ENCODE data around the gene KLHL13.
"Not testable (repeated sequence)": the region's sequence is repeated elsewhere in the genome, so short reads cannot be mapped to it uniquely, and the experiment has no call there.

The KLHL13 gene

DNA sequence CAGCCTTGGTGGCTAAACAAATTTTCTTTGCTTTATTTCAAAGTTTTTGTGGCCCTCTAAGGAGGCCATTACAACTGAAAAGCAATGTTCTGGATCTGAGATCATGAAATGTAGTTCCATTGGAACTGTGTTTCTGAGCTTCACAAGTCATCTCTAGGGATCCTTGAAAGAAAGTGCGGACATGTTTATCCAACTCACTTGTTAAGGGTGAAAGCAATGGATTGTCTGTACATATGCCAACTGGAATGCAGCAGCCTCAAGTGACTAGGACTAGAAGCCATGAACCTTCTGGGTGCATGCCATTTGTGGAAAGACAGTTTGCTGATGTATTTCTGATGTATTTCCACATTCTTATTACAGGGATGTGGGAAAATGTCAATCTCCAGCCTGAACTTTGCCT is 36.7 kb upstream of the KLHL13 start:
- no peak for TF ChIP-seq GLIS3 (CRISPR knock-in tag; IDR thresholded peaks at IDR 0.05)
- no peak for TF ChIP-seq ZC3H10 (CRISPR knock-in tag; IDR thresholded peaks at IDR 0.05)
- TF ChIP-seq, protein P1, sequence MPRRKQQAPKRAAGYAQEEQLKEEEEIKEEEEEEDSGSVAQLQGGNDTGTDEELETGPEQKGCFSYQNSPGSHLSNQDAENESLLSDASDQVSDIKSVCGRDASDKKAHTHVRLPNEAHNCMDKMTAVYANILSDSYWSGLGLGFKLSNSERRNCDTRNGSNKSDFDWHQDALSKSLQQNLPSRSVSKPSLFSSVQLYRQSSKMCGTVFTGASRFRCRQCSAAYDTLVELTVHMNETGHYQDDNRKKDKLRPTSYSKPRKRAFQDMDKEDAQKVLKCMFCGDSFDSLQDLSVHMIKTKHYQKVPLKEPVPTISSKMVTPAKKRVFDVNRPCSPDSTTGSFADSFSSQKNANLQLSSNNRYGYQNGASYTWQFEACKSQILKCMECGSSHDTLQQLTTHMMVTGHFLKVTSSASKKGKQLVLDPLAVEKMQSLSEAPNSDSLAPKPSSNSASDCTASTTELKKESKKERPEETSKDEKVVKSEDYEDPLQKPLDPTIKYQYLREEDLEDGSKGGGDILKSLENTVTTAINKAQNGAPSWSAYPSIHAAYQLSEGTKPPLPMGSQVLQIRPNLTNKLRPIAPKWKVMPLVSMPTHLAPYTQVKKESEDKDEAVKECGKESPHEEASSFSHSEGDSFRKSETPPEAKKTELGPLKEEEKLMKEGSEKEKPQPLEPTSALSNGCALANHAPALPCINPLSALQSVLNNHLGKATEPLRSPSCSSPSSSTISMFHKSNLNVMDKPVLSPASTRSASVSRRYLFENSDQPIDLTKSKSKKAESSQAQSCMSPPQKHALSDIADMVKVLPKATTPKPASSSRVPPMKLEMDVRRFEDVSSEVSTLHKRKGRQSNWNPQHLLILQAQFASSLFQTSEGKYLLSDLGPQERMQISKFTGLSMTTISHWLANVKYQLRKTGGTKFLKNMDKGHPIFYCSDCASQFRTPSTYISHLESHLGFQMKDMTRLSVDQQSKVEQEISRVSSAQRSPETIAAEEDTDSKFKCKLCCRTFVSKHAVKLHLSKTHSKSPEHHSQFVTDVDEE (CRISPR knock-in tag; IDR thresholded peaks at IDR 0.05) = no peak
- no peak for TF ChIP-seq TCF4 (CRISPR knock-in tag; IDR thresholded peaks at IDR 0.05; ENCODE audit: borderline replicate concordance)
- TF ChIP-seq PPARA (CRISPR knock-in tag; IDR thresholded peaks at IDR 0.05; ENCODE audit: borderline replicate concordance) = no peak
- no peak for TF ChIP-seq ZNF70 (CRISPR knock-in tag; IDR thresholded peaks at IDR 0.05)
- no peak for TF ChIP-seq ISL1 (CRISPR knock-in tag; IDR thresholded peaks at IDR 0.05)
- no peak for ATAC-seq

DNA sequence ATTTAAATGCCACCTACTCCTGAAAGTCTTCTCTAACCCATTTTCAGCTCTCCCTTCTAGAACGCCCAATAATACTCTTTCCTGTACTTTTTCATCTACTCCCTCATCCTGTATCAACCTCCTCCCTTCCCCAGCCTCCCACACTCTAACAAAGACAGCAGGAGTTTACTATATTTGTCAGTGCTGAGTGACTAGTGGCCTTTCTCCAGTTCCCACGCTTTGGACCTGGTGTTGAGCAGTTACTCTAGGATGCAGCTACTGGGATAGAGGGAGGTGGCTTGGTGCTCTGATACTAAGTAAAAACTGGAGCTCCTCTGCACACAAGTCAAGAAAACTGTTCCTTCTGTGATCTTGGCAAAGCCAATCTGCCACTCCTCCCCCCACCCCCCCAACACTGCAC is 36.1 kb upstream of the KLHL13 start:
- ATAC-seq = no peak

DNA sequence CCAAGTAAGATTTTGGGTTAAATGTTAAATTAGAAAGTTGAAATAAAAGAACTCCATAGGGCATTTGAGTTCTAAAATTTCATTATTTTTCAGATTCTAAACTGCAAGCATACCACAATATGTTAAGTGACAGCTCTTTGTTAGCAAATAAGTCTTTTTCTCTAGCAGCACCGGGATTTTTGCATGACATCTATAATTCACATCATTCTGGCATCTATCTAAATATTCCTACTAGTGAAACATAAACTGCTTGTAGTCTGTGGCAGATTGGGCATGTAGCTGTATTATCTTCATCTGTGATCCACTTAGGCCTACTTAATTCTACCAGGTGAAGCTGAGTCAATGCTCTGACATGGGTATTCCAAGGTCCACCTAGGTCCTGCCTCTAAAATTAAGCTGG is 32.1 kb upstream of the KLHL13 start:
- no peak for ATAC-seq
- TF ChIP-seq ZC3H10 (CRISPR knock-in tag; IDR thresholded peaks at IDR 0.05) (no peak), GLIS3 (CRISPR knock-in tag; IDR thresholded peaks at IDR 0.05) (no peak), CSDC2 (CRISPR knock-in tag; IDR thresholded peaks at IDR 0.05) (no peak), TOX (CRISPR knock-in tag; IDR thresholded peaks at IDR 0.05; ENCODE audit: borderline replicate concordance) (no peak), ZFP3 (CRISPR knock-in tag; IDR thresholded peaks at IDR 0.05) (no peak), ARNTL (CRISPR knock-in tag; IDR thresholded peaks at IDR 0.05; ENCODE audit: borderline replicate concordance, low read depth) (no peak), ISL1 (CRISPR knock-in tag; IDR thresholded peaks at IDR 0.05) (no peak)
- TF ChIP-seq, protein P1 (CRISPR knock-in tag; IDR thresholded peaks at IDR 0.05) = no peak

More for the DNA sequence above, 36.1 kb upstream of the KLHL13 start:
- TF ChIP-seq BACH2 (CRISPR knock-in tag; IDR thresholded peaks at IDR 0.05; ENCODE audit: borderline replicate concordance) (no peak), CSDC2 (CRISPR knock-in tag; IDR thresholded peaks at IDR 0.05) (no peak), PATZ1 (CRISPR knock-in tag; IDR thresholded peaks at IDR 0.05; ENCODE audit: borderline replicate concordance) (no peak), POU6F1 (CRISPR knock-in tag; IDR thresholded peaks at IDR 0.05; ENCODE audit: borderline replicate concordance, low read depth) (no peak), ESRRG (CRISPR knock-in tag; IDR thresholded peaks at IDR 0.05) (no peak), ZNF565 (CRISPR knock-in tag; conservative IDR thresholded peaks at IDR 0.05; ENCODE audit: low read depth) (no peak), PPARA (CRISPR knock-in tag; IDR thresholded peaks at IDR 0.05; ENCODE audit: borderline replicate concordance) (no peak), ZC3H10 (CRISPR knock-in tag; IDR thresholded peaks at IDR 0.05) (no peak), ZFP30 (CRISPR knock-in tag; IDR thresholded peaks at IDR 0.05) (no peak), TCF4 (CRISPR knock-in tag; IDR thresholded peaks at IDR 0.05; ENCODE audit: borderline replicate concordance) (no peak), RARB (CRISPR knock-in tag; IDR thresholded peaks at IDR 0.05) (no peak), SNAI2 (CRISPR knock-in tag; IDR thresholded peaks at IDR 0.05) (no peak), OSR1 (CRISPR knock-in tag; IDR thresholded peaks at IDR 0.05) (no peak), TOX (CRISPR knock-in tag; IDR thresholded peaks at IDR 0.05; ENCODE audit: borderline replicate concordance) (no peak), ZNF70 (CRISPR knock-in tag; IDR thresholded peaks at IDR 0.05) (no peak), ZNF8 (CRISPR knock-in tag; IDR thresholded peaks at IDR 0.05) (no peak), CREB5 (CRISPR knock-in tag; IDR thresholded peaks at IDR 0.05; ENCODE audit: low read depth) (no peak), GLIS3 (CRISPR knock-in tag; IDR thresholded peaks at IDR 0.05) (no peak)

- ATAC-seq = not testable (repeated sequence)
These were observed 31.2 kb upstream of the KLHL13 start for GRCh38 chrX:118147771-118148170.
